Activated CD4-positive, alpha-beta T cell treated with anti-CD3 and anti-CD28 coated beads, Interleukin-2, amount 10 ng/mL, durations not matched to agents 7 days and 5 days (primary cell): ENCODE results near the gene SRPRA. TPM values are rescaled to one million over a fixed set of nuclear protein-coding genes. Genes with fewer than 3 reads are reported as not detected.

Experiments
- CTCF ChIA-PET: fragments of 350-600 bp; sonication (Branson Sonifier 250); formaldehyde crosslinking; loops from one replicate; lab custom pipeline; 2021; ENCODE audit warnings: antibody characterized with exemption; lab: Charles Lee
- POLR2A ChIA-PET: fragments of 350-600 bp; sonication (Branson Sonifier 250); formaldehyde crosslinking; loops from one replicate; lab custom pipeline; 2021; ENCODE audit warnings: antibody characterized with exemption; lab: Charles Lee
- DNase-seq: peaks from one replicate; pipeline ENCODE4 v3.0.0-alpha.2; 2020
- H3K27ac Mint-ChIP-seq: one replicate; pipeline ENCODE4 v1.8.0; 2021; ENCODE audit warnings: mild to moderate bottlenecking, moderate library complexity, mixed read lengths
- H3K27me3 Mint-ChIP-seq: one replicate; pipeline ENCODE4 v1.8.0; 2021; ENCODE audit warnings: mixed read lengths
- H3K36me3 Mint-ChIP-seq: one replicate; pipeline ENCODE4 v1.8.0; 2021; ENCODE audit warnings: low read depth, mixed read lengths
- H3K4me1 Mint-ChIP-seq: one replicate; pipeline ENCODE4 v1.8.0; 2021; ENCODE audit warnings: mixed read lengths
- H3K4me3 Mint-ChIP-seq: one replicate; pipeline ENCODE4 v1.8.0; 2021; ENCODE audit warnings: mild to moderate bottlenecking, moderate library complexity, mixed read lengths
- H3K9me3 Mint-ChIP-seq: one replicate; pipeline ENCODE4 v1.8.0; 2021; ENCODE audit warnings: mixed read lengths
- total RNA-seq, 2 experiments: library from RNA; stranded (reverse); gene quantifications; one replicate each; pipeline ENCODE4 v1.2.3, GENCODE V29; 2021

The SRPRA gene
- total RNA-seq, 2 experiments from 2014 or later = 107 to 110 TPM

GRCh38 chr11:126281666-126282175, 13.0 kb upstream of the SRPRA start:
- CTCF ChIA-PET = interaction anchor here (0.8 to 1.7 kb wide), 6 partner anchors 9 to 70 kb away, joined by 3 to 14 read pairs (median 4); partner anchors contain the start of genes FAM118B and RPUSD4
- Mint-ChIP-seq H3K36me3 (peaks cover 9% of the 10 kb centered on the region), H3K27me3 (no peaks in the 10 kb centered on the region), H3K4me3 (peak overlapping the region; percentile 88), H3K9me3 (no peaks in the 10 kb centered on the region), H3K27ac (peak overlapping the region; percentile 95), H3K4me1 (peaks cover 47% of the 10 kb centered on the region)
- POLR2A ChIA-PET = interaction anchor here (0.9 kb wide), 1 partner anchor 13 kb away, joined by 3 read pairs; the partner anchor contains the start of genes FOXRED1 and SRPRA
- no peak for DNase-seq

- H3K4me3 Mint-ChIP-seq = peak overlapping the region; percentile 88
- ChIA-PET POLR2A (no interaction called here), CTCF (interaction anchor here (0.7 to 1.7 kb wide), 8 partner anchors 8 to 70 kb away, joined by 3 to 14 read pairs (median 3); partner anchors contain the start of genes FAM118B and RPUSD4)
- no peaks in the 10 kb centered on the region for H3K9me3 Mint-ChIP-seq
- peaks cover 47% of the 10 kb centered on the region for H3K4me1 Mint-ChIP-seq
- peak overlapping the region; percentile 55 for H3K27ac Mint-ChIP-seq
- peaks cover 9% of the 10 kb centered on the region for H3K36me3 Mint-ChIP-seq
- DNase-seq = no peak
- H3K27me3 Mint-ChIP-seq = no peaks in the 10 kb centered on the region
Measured at GRCh38 chr11:126281245-126281644, 12.6 kb upstream of the SRPRA start.

- peaks cover 49% of the 10 kb centered on the region for H3K4me1 Mint-ChIP-seq
- H3K36me3 Mint-ChIP-seq = peaks cover 14% of the 10 kb centered on the region
- H3K4me3 Mint-ChIP-seq = no peak overlapping the region
- H3K27ac Mint-ChIP-seq = peak overlapping the region; percentile 71
- CTCF ChIA-PET = interaction anchor here (0.7 to 1.7 kb wide), 3 partner anchors 16 to 69 kb away, joined by 3 to 4 read pairs (median 3); partner anchors contain the start of genes FAM118B and RPUSD4
- no peaks in the 10 kb centered on the region for H3K9me3 Mint-ChIP-seq
- POLR2A ChIA-PET = no interaction called here
- H3K27me3 Mint-ChIP-seq = no peaks in the 10 kb centered on the region
- DNase-seq = no peak
Measured at GRCh38 chr11:126280595-126280994, 11.9 kb upstream of the SRPRA start.

- POLR2A ChIA-PET = no interaction called here
- Mint-ChIP-seq H3K4me3 (no peak overlapping the region), H3K36me3 (peaks cover 24% of the 10 kb centered on the region), H3K27me3 (no peaks in the 10 kb centered on the region), H3K27ac (no peak overlapping the region), H3K9me3 (no peaks in the 10 kb centered on the region), H3K4me1 (peaks cover 42% of the 10 kb centered on the region)
- CTCF ChIA-PET = interaction anchor here (2.0 kb wide), 1 partner anchor 9 kb away, joined by 7 read pairs; the partner anchor contains the start of gene FOXRED1
- DNase-seq = no peak
Measured at GRCh38 chr11:126279191-126279590, 10.5 kb upstream of the SRPRA start.

GRCh38 chr11:126277780-126278179, 9.1 kb upstream of the SRPRA start:
- POLR2A ChIA-PET = no interaction called here
- no peaks in the 10 kb centered on the region for H3K27me3 Mint-ChIP-seq
- DNase-seq = no peak
- peaks cover 30% of the 10 kb centered on the region for H3K36me3 Mint-ChIP-seq
- H3K9me3 Mint-ChIP-seq = no peaks in the 10 kb centered on the region
- peaks cover 36% of the 10 kb centered on the region for H3K4me1 Mint-ChIP-seq
- no peak overlapping the region for H3K27ac Mint-ChIP-seq
- H3K4me3 Mint-ChIP-seq = no peak overlapping the region
- CTCF ChIA-PET = interaction anchor here (2.0 kb wide), 1 partner anchor 8 kb away, joined by 7 read pairs; the partner anchor contains the start of gene FOXRED1

- H3K27me3 Mint-ChIP-seq = no peaks in the 10 kb centered on the region
- no peak overlapping the region for H3K4me3 Mint-ChIP-seq
- no peak for DNase-seq
- ChIA-PET CTCF (interaction anchor here (2.0 kb wide), 1 partner anchor 8 kb away, joined by 7 read pairs; the partner anchor contains the start of gene FOXRED1), POLR2A (no interaction called here)
- H3K9me3 Mint-ChIP-seq = no peaks in the 10 kb centered on the region
- H3K4me1 Mint-ChIP-seq = peaks cover 36% of the 10 kb centered on the region
- H3K36me3 Mint-ChIP-seq = peaks cover 33% of the 10 kb centered on the region
- H3K27ac Mint-ChIP-seq = no peak overlapping the region
Measured at GRCh38 chr11:126277322-126277721, 8.6 kb upstream of the SRPRA start.

GRCh38 chr11:126268361-126268707, 361 bp downstream of the SRPRA start:
- peaks cover 54% of the 10 kb centered on the region for H3K36me3 Mint-ChIP-seq
- H3K4me3 Mint-ChIP-seq = peak overlapping the region; percentile 98
- ChIA-PET POLR2A (no interaction called here), CTCF (interaction anchor here (0.5 to 1.6 kb wide), 2 partner anchors 49 to 53 kb away, joined by 3 to 6 read pairs; no protein-coding TSS in a partner anchor)
- peaks cover 44% of the 10 kb centered on the region for H3K4me1 Mint-ChIP-seq
- DNase-seq = no peak
- peak overlapping the region; percentile 99 for H3K27ac Mint-ChIP-seq
- no peaks in the 10 kb centered on the region for H3K27me3 Mint-ChIP-seq
- no peaks in the 10 kb centered on the region for H3K9me3 Mint-ChIP-seq

- Mint-ChIP-seq H3K4me3 (peak overlapping the region; percentile 98), H3K27ac (peak overlapping the region; percentile 99), H3K9me3 (no peaks in the 10 kb centered on the region), H3K36me3 (peaks cover 58% of the 10 kb centered on the region), H3K27me3 (no peaks in the 10 kb centered on the region), H3K4me1 (peaks cover 41% of the 10 kb centered on the region)
- no peak for DNase-seq
- ChIA-PET CTCF (interaction anchor here (0.5 to 1.6 kb wide), 2 partner anchors 48 to 54 kb away, joined by 3 to 6 read pairs; no protein-coding TSS in a partner anchor), POLR2A (no interaction called here)
Measured at GRCh38 chr11:126267650-126268049, 1.0 kb downstream of the SRPRA start.

GRCh38 chr11:126265811-126266210, 2.9 kb downstream of the SRPRA start:
- H3K4me3 Mint-ChIP-seq = no peak overlapping the region
- no peaks in the 10 kb centered on the region for H3K9me3 Mint-ChIP-seq
- POLR2A ChIA-PET = interaction anchor here (0.6 kb wide), 1 partner anchor 12 kb away, joined by 4 read pairs; no protein-coding TSS in a partner anchor
- peaks cover 33% of the 10 kb centered on the region for H3K4me1 Mint-ChIP-seq
- peaks cover 58% of the 10 kb centered on the region for H3K36me3 Mint-ChIP-seq
- CTCF ChIA-PET = interaction anchor here (1.0 kb wide), 1 partner anchor 9 kb away, joined by 3 read pairs; no protein-coding TSS in a partner anchor
- H3K27me3 Mint-ChIP-seq = no peaks in the 10 kb centered on the region
- no peak overlapping the region for H3K27ac Mint-ChIP-seq
- DNase-seq = no peak

- Mint-ChIP-seq H3K9me3 (no peaks in the 10 kb centered on the region), H3K27me3 (no peaks in the 10 kb centered on the region), H3K36me3 (peaks cover 56% of the 10 kb centered on the region), H3K4me3 (no peak overlapping the region), H3K4me1 (peaks cover 17% of the 10 kb centered on the region), H3K27ac (no peak overlapping the region)
- CTCF ChIA-PET = interaction anchor here (1.3 kb wide), 1 partner anchor 9 kb away, joined by 4 read pairs; no protein-coding TSS in a partner anchor
- DNase-seq = no peak
- POLR2A ChIA-PET = no interaction called here
Measured at GRCh38 chr11:126263489-126263888, 5.2 kb downstream of the SRPRA start.

- no peak for DNase-seq
- Mint-ChIP-seq H3K36me3 (peaks cover 50% of the 10 kb centered on the region), H3K27ac (no peak overlapping the region), H3K9me3 (no peaks in the 10 kb centered on the region), H3K4me3 (no peak overlapping the region), H3K4me1 (peaks cover 8% of the 10 kb centered on the region), H3K27me3 (no peaks in the 10 kb centered on the region)
- ChIA-PET CTCF (interaction anchor here (0.6 to 1.3 kb wide), 4 partner anchors 8 to 26 kb away, joined by 3 to 4 read pairs (median 3); no protein-coding TSS in a partner anchor), POLR2A (no interaction called here)
Measured at GRCh38 chr11:126262216-126262615, 6.5 kb downstream of the SRPRA start.

- no peak overlapping the region for H3K27ac Mint-ChIP-seq
- ChIA-PET POLR2A (no interaction called here), CTCF (no interaction called here)
- H3K27me3 Mint-ChIP-seq = no peaks in the 10 kb centered on the region
- no peaks in the 10 kb centered on the region for H3K4me1 Mint-ChIP-seq
- no peak overlapping the region for H3K4me3 Mint-ChIP-seq
- peaks cover 13% of the 10 kb centered on the region for H3K36me3 Mint-ChIP-seq
- H3K9me3 Mint-ChIP-seq = no peaks in the 10 kb centered on the region
- DNase-seq = no peak
Measured at GRCh38 chr11:126257764-126258163, 10.9 kb downstream of the SRPRA start.

GRCh38 chr11:126257144-126257543, 11.6 kb downstream of the SRPRA start:
- Mint-ChIP-seq H3K27ac (no peak overlapping the region), H3K27me3 (no peaks in the 10 kb centered on the region), H3K36me3 (peaks cover 13% of the 10 kb centered on the region), H3K4me1 (no peaks in the 10 kb centered on the region), H3K9me3 (no peaks in the 10 kb centered on the region), H3K4me3 (no peak overlapping the region)
- DNase-seq = no peak
- ChIA-PET POLR2A (no interaction called here), CTCF (no interaction called here)
